ENCODE results near the gene HAO1.

Gene HAO1

GRCh38 chr20:7926323-7926722, 13.9 kb downstream of the HAO1 start:
- no peak for DNase-seq

GRCh38 chr20:7924692-7925091, 15.6 kb downstream of the HAO1 start:
- DNase-seq = no peak

- no peak for DNase-seq
Measured at GRCh38 chr20:7916648-7917047, 23.6 kb downstream of the HAO1 start.

- no peak for DNase-seq
Measured at GRCh38 chr20:7912551-7912950, 27.7 kb downstream of the HAO1 start.

DNA sequence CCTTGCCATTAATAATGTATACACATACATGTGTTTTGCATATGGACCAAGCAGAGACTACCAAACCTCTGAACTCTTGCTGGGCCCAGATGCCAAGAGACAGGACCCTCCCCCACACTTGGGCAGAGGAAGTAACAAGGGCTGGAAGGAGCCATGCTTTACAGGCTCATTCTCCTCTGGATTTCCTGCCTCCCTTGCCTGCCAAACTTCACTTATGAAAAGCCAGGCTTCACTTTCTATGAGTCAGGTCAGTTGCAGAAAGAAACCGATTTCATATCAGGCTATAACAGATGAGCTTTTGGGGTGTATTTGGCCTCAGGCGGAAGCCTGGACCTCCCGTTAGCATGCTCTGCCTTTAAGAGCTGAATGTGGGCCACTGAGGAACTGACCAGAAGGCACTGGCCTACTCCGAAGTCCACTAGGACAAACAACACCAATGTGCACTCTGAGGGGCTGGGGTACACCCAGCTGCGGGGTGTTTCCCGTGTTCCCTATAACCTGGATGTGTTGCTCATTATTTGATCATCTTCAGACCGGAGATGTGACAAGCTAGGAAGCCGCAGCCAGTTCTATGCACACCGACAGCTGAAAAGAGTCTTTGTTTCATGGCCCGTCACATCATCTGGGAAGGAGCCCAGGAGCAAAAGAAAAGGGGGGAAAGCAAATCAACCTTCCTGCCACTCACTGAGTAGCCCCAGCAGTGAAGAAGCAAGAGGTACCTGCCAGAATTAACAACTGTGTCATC, 28.5 kb downstream of the HAO1 start:
- no peak for DNase-seq

- no peak for DNase-seq
Measured at GRCh38 chr20:7908905-7909304, 31.4 kb downstream of the HAO1 start.

DNA sequence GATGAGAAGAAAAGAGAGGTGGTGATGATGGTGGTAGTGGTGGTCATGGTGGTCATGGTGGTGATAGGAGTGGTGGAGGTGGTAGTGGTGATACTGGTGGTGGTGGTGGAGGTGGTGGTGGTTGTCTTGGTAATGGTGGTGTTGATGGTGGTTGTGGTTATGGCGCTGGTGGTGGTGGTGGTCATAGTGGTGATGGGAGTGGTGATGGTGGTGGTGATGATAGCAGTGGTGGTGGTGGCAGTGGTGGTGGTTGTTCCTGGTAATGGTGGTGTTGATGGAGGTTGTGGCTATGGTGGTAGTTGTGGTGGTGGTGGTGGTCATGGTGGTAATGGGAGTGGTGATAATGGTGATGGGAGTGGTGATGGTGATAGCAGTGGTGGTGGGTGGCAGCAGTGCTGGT, 36.8 kb downstream of the HAO1 start:
- no peak for DNase-seq

DNA sequence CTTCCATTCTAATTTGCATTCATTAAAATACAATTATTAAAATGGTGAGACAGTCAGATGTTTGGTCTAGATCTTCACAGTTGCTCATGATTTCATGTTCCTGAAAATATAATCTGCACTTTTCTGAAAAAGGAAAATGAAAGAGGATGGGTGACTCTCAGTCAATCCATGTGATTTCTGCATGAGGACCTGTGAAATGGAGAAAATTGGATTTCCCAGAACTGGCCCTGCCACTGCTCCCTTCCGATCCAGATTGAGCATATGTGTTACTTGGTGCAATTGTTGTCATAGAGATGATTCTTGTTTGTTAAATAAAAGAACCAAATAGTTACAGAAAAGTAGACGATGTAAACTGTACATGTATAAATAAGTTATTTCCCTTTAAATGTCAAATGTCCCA, 37.4 kb downstream of the HAO1 start:
- DNase-seq = no peak

DNA sequence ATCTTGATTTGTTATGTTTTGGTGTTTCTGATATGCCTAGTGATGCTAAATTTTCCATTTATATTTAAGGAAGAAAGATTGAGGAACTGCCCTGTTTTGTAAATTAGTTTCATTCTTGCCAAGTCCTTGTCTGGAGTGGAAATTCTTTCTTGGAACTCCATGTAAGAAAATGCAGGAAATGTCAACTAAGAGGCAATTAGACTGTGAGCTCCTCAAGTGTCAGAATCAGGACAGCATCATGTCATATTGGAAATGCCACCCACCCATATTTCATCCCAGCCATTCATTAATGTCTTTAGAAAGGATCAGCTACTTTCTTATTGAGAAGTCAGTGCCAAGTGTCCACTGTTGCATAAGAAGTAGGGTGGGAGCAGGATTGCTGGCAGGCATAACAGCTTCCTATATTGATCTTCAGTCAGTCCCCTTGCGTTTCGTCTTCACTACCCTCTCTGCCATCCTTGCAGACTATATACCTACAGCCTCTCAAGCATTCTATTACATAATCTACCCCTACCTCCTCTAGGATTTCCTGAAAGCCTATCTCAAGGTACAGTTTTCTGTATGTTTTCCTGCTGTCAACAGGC, 42.4 kb downstream of the HAO1 start:
- no peak for DNase-seq

DNA sequence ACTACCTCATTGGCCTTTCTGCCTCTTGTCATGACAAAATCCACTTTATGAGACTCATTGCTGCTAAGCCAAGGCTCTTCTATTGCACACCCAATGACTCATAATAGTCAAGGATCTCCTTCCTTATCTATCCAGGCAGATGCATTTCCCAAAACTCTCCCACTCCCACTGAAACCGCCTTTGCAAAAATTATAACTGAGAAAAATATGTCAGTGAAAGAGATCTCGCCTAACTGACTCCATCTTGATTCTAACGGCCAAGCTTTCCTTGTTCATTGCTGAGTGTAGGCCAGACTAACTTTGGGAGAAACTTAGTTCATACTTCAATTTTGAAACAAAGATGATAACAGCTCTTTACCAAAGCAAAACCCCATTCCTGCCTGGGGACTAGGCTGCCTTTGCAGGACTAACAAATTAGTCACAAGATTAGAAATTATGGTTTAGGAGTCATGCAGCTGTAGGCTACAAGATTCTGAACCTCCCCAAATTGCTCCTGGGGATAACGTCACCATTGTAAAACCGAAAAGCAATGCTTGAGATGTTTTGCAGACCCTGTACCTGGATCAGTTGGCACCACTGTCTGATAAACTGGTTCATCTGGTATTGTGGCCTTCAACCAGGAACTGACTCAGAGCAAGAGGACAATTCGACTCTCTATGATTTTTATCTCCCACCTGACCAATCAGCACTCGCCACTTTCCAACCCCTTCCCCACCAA, 47.1 kb downstream of the HAO1 start:
- no peak for DNase-seq

GRCh38 chr20:7891705-7892104, 48.6 kb downstream of the HAO1 start:
- DNase-seq = no peak

- DNase-seq = no peak
Measured at GRCh38 chr20:7889736-7890135, 50.5 kb downstream of the HAO1 start.

- no peak for DNase-seq
Measured at GRCh38 chr20:7883741-7884140, 56.5 kb downstream of the HAO1 start.

DNA sequence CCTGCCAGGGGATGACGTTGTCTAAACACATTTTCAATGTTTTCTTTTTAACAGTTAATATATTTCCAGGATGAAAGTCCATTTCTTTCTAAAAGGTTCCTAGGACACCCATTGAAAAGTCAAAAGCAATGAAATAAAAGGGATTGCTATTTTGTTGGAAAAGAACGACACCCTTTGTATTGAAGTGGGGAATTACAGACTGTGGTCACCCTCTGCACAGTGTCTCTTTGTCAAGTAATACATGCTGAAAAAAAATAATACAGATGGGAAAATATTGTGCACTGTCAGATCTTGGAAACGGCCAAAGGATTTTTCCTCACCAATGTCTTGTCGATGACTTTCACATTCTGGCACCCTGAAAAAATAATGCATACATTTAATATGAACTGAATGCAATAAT, 56.9 kb downstream of the HAO1 start:
- DNase-seq = no peak

DNA sequence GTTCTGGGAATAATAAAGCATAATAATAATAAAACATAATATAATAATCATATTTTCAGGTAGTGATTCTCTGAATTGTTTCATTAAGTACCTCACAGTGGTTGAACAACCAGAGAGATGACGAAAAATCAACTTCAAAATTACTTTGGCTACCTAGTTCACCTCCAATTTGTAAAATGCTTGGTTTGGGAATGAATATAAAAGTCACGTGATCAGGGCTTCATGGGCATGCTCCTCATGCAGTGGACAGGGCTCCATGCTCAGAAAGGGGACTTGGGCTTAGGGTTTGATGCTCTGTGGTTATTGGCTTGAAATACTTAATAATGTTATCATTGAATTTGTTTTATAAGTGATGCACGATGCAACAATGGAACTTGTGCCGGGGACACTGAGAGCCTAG, 58.2 kb downstream of the HAO1 start:
- no peak for DNase-seq

DNA sequence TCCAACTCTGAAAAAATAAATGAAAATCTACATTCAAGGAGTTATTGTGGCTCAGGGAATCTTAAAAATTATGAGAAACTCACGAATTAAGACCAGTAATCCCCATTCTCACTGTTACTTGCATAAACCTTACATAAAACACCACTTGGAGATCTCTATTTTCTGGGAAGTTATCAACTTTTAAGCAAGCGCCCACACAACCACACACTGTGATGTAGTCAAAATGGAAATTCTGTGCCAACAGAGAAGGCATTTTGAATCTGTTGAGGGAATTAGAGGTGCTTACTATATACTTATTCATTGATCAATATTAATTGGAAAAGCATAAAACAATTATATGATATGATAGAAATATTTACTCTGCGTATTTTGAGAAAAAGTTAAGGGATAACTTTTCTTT, 58.7 kb downstream of the HAO1 start:
- no peak for DNase-seq

DNA sequence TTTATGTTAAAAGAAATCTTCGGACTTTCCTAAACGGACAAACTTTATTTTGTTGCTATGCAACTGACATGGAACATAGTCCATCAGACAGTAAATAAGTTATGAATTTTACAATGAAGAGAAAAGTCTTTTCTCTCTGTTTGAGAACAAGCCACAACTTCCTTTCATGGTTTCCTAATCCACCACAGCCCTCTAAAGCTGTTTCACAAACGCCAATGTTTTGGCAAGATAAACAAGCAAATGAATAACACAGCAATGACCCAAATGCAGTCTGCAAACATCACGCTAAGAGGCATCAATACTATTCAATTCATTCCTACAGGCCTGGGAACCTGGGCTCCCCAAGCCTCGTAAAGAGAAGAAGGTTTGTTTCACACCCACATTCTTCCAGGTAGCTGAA, 60.4 kb downstream of the HAO1 start:
- no peak for DNase-seq

DNA sequence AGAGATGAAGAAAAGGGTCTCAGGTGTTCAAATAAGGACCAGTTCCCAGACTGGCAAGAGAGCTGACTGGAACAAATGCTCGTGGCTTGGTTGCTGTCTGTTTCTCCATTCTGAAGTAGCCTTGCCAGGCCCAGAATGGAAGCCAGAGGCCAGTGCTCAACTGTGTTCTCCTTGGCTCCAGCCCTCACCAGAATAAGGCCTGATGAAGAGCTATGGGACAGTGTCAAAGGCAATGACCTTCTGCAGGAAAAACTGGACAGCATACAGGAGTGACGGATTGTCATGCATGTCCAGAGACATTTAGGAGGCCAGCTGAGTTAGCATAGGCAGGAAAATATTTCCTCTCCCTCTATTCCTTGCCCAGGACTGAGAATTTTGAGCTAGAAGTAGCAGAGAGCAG, 72.2 kb downstream of the HAO1 start:
- DNase-seq = no peak

GRCh38 chr20:7866285-7866684, 74.0 kb downstream of the HAO1 start:
- no peak for DNase-seq

DNA sequence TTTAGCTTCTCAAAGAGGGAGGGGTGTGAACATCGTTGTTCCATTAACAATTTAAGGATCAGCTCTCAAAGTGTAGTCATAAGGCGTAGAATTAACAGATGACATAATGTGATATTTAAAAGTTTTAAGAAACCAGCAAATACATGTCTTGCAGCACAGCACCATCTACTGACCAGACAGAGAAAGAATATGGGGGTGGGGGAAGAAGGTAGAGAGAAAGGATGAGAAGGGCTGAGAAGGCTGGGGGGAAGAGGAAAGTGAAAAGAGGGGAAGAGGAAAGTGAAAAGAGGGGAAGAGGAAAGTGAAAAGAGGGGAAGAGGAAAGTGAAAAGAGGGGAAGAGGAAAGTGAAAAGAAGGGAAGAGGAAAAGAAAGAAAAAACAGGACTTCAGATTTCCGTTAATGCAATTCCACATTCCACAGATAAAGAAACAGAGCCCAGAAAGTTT, 80.9 kb downstream of the HAO1 start:
- DNase-seq = no peak

GRCh38 chr20:7858734-7859250, 81.5 kb downstream of the HAO1 start:
- DNase-seq = no peak

DNA sequence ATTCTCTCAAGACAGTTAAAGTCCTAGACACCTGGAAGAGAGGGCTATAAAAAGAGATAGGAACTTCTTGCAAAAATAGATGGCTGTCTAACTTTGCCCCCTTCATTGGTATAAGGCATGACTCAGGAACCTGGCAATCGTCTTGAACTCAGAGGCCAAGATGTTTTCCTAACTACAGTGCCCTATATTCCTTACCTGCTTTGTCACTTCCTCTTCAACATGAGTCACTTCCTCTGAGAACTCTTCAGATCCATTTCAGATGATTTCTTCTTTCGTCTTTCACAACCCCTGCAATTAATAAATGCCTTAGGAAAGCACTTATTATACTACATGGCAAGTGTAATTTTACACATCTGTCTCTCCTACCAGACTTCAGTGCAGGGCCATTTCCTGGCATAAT, 83.5 kb downstream of the HAO1 start:
- no peak for DNase-seq

GRCh38 chr20:7855545-7855944, 84.7 kb downstream of the HAO1 start:
- no peak for DNase-seq

DNA sequence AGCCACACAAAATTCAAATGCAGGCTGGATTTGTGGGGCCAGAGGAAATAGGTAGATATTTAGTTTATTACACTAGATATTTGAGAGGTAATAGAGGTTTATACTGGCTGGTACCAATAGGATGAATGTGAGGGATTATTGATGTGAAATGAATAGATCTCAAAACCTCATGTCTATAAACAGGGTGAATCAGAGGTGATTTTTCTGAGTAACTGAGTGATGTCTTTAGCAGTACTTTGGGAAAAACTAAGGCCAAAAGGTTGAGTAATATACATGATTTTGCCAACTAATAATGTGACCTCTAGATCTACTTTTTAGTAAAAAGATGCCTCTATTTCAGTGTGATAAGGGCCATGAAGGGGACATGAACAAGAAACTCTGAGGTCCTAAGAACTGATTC, 86.8 kb downstream of the HAO1 start:
- DNase-seq = no peak

All from CD4-positive, alpha-beta T cell treated with Interleukin-10 for 1 hour (primary cell).